HG03521 (cell line): ENCODE data around the gene RHOBTB3.
A peak's percentile ranks its signal among the peaks of the same experiment; 100 is the strongest.

Experiments used
- ATAC-seq: cut with Tn5 transposase; IDR thresholded peaks from one replicate; pipeline ENCODE4 v1.9.1; 2021; ENCODE audit warnings: mild to moderate bottlenecking, moderate library complexity; ENCODE audit not compliant: unreplicated experiment

Gene RHOBTB3

GRCh38 chr5:95762652-95763041, 31.5 kb downstream of the RHOBTB3 start:
- no peak for ATAC-seq

GRCh38 chr5:95763941-95764340, 32.8 kb downstream of the RHOBTB3 start:
- no peak for ATAC-seq

- no peak for ATAC-seq
These were observed 37.6 kb downstream of the RHOBTB3 start for GRCh38 chr5:95768731-95769130.

GRCh38 chr5:95770830-95771708, 39.9 kb downstream of the RHOBTB3 start:
- ATAC-seq, result no peak

GRCh38 chr5:95771892-95772291, 40.8 kb downstream of the RHOBTB3 start:
- no peak for ATAC-seq

- ATAC-seq, result no peak
These were observed 42.4 kb downstream of the RHOBTB3 start for GRCh38 chr5:95773335-95774059.

- no peak for ATAC-seq
These were observed 46.3 kb downstream of the RHOBTB3 start for GRCh38 chr5:95777441-95777840.

GRCh38 chr5:95778713-95779436, 47.7 kb downstream of the RHOBTB3 start:
- ATAC-seq, result no peak

GRCh38 chr5:95779611-95780010, 48.5 kb downstream of the RHOBTB3 start:
- no peak for ATAC-seq

GRCh38 chr5:95780597-95780996, 49.5 kb downstream of the RHOBTB3 start:
- ATAC-seq, result no peak

- peak; percentile 91 for ATAC-seq
These were observed 50.0 kb downstream of the RHOBTB3 start for GRCh38 chr5:95781101-95781583.

- no peak for ATAC-seq
These were observed 51.0 kb downstream of the RHOBTB3 start for GRCh38 chr5:95782181-95782580.

GRCh38 chr5:95783661-95784060, 52.5 kb downstream of the RHOBTB3 start:
- no peak for ATAC-seq

GRCh38 chr5:95784514-95785302, 53.6 kb downstream of the RHOBTB3 start:
- ATAC-seq, result no peak

GRCh38 chr5:95786821-95787418, 55.8 kb downstream of the RHOBTB3 start:
- no peak for ATAC-seq

GRCh38 chr5:95788493-95788892, 57.4 kb downstream of the RHOBTB3 start:
- no peak for ATAC-seq

GRCh38 chr5:95791751-95792150, 60.6 kb downstream of the RHOBTB3 start:
- no peak for ATAC-seq

GRCh38 chr5:95794070-95794516, 63.0 kb downstream of the RHOBTB3 start:
- ATAC-seq, result no peak

GRCh38 chr5:95797301-95797700, 66.2 kb downstream of the RHOBTB3 start:
- ATAC-seq, result no peak

GRCh38 chr5:95798048-95798447, 66.9 kb downstream of the RHOBTB3 start:
- no peak for ATAC-seq
